ENCODE results near the gene IFNGR2. TPM values are rescaled to one million over a fixed set of nuclear protein-coding genes. Genes with fewer than 3 reads are reported as not detected.
"Not testable (repeated sequence)": the region's sequence is repeated elsewhere in the genome, so short reads cannot be mapped to it uniquely, and the experiment has no call there.

The IFNGR2 gene
- total and polyA plus RNA-seq, 8 donors, result 67.9 to 116 (median 73.8) TPM

- no peaks in the 10 kb centered on the region for H3K9me3 ChIP-seq
- peaks cover 12 to 70% of the 10 kb centered on the region in 2 donors for H3K4me1 ChIP-seq
- H3K27ac ChIP-seq, result peak overlapping the region in 1 of 2 donors; percentile 99
- intact Hi-C loops (cut with DNase I), result no loop called here
- ATAC-seq (no peak), DNase-seq (no peak)
- no peak for TF ChIP-seq CTCF (IDR thresholded peaks at IDR 0.05)
- peaks cover 0 to 39% of the 10 kb centered on the region in 2 donors for H3K36me3 ChIP-seq
- H3K4me3 ChIP-seq, result peak overlapping the region in 1 of 2 donors; percentile 70
- H3K27me3 ChIP-seq, result no peaks in the 10 kb centered on the region
These were observed 3.3 kb downstream of the IFNGR2 start for GRCh38 chr21:33406493-33406892.

GRCh38 chr21:33411949-33412430 lies 8.8 kb downstream of the IFNGR2 start:
- Histone ChIP-seq H3K4me3 (no peak overlapping the region), H3K27me3 (no peaks in the 10 kb centered on the region), H3K9me3 (no peaks in the 10 kb centered on the region), H3K4me1 (peaks cover 6 to 73% of the 10 kb centered on the region in 2 donors), H3K36me3 (peaks cover 0 to 75% of the 10 kb centered on the region in 2 donors), H3K27ac (no peak overlapping the region)
- ATAC-seq (no peak), DNase-seq (no peak)
- TF ChIP-seq CTCF (IDR thresholded peaks at IDR 0.05), result no peak
- intact Hi-C loops (cut with DNase I), result no loop called here

GRCh38 chr21:33412439-33412831 lies 9.2 kb downstream of the IFNGR2 start:
- H3K36me3 ChIP-seq, result peaks cover 0 to 77% of the 10 kb centered on the region in 2 donors
- H3K27me3 ChIP-seq; intact Hi-C loops (cut with DNase I); H3K27ac ChIP-seq; H3K9me3 ChIP-seq; ATAC-seq; DNase-seq; H3K4me3 ChIP-seq: not testable (repeated sequence)
- H3K4me1 ChIP-seq, result peaks cover 6 to 73% of the 10 kb centered on the region in 2 donors

- intact Hi-C loops (cut with DNase I), result no loop called here
- ATAC-seq, result peak; percentile 33
- no peaks in the 10 kb centered on the region for H3K9me3 ChIP-seq
- H3K27ac ChIP-seq, result peak overlapping the region in 1 of 2 donors; percentile 24
- no peak for TF ChIP-seq CTCF (IDR thresholded peaks at IDR 0.05)
- H3K27me3 ChIP-seq, result no peaks in the 10 kb centered on the region
- H3K36me3 ChIP-seq, result peaks cover 0 to 81% of the 10 kb centered on the region in 2 donors
- no peak overlapping the region for H3K4me3 ChIP-seq
- peaks cover 6 to 75% of the 10 kb centered on the region in 2 donors for H3K4me1 ChIP-seq
- DNase-seq, result no peak
These were observed 9.8 kb downstream of the IFNGR2 start for GRCh38 chr21:33412832-33413519.

GRCh38 chr21:33414068-33414467 lies 10.9 kb downstream of the IFNGR2 start:
- intact Hi-C loops (cut with DNase I), result no loop called here

More at GRCh38 chr21:33414068-33414467, 10.9 kb downstream of the IFNGR2 start:
- no peak for TF ChIP-seq CTCF (IDR thresholded peaks at IDR 0.05)
- Histone ChIP-seq H3K36me3 (peaks cover 0 to 82% of the 10 kb centered on the region in 2 donors), H3K4me3 (no peak overlapping the region), H3K27ac (peak overlapping the region in 1 of 2 donors; percentile 24), H3K9me3 (no peaks in the 10 kb centered on the region), H3K4me1 (peaks cover 11 to 75% of the 10 kb centered on the region in 2 donors), H3K27me3 (no peaks in the 10 kb centered on the region)
- no peak for DNase-seq
- ATAC-seq, result no peak

Measured in left lung (tissue), 10 donors.